Osteocyte (in vitro differentiated cells): ENCODE results near the gene KIF5C. TPM values are rescaled to one million over a fixed set of nuclear protein-coding genes. Genes with fewer than 3 reads are reported as not detected.

ENCODE experiments used
- DNase-seq: peaks from one replicate; pipeline ENCODE4 v3.0.0; 2021; ENCODE audit warnings: mixed read lengths; ENCODE audit not compliant: unreplicated experiment; ENCODE audit errors: extremely low spot score
- H3K27ac Mint-ChIP-seq: one replicate; pipeline ENCODE4 v1.8.0; 2021; ENCODE audit warnings: mild to moderate bottlenecking, mixed read lengths; ENCODE audit not compliant: unreplicated experiment
- H3K27me3 Mint-ChIP-seq: one replicate; pipeline ENCODE4 v1.8.0; 2021; ENCODE audit warnings: mixed read lengths; ENCODE audit not compliant: unreplicated experiment
- H3K36me3 Mint-ChIP-seq: one replicate; pipeline ENCODE4 v1.8.0; 2021; ENCODE audit warnings: mixed read lengths; ENCODE audit not compliant: unreplicated experiment
- H3K4me1 Mint-ChIP-seq: one replicate; pipeline ENCODE4 v1.8.0; 2021; ENCODE audit warnings: mixed read lengths; ENCODE audit not compliant: unreplicated experiment
- H3K4me3 Mint-ChIP-seq: one replicate; pipeline ENCODE4 v1.8.0; 2021; ENCODE audit warnings: mild to moderate bottlenecking, moderate library complexity, mixed read lengths; ENCODE audit not compliant: unreplicated experiment
- H3K9me3 Mint-ChIP-seq: one replicate; pipeline ENCODE4 v1.8.0; 2021; ENCODE audit warnings: mixed read lengths; ENCODE audit not compliant: unreplicated experiment
- total RNA-seq: library from RNA; stranded (reverse); gene quantifications from 2 replicates; pipeline ENCODE4 v1.2.1, GENCODE V29; 2021
- TF ChIP-seq, protein P1 (sequence below): fragments of 200-600 bp; sonication (generic); IDR thresholded peaks from 2 replicates; pipeline ENCODE4 v1.5.0; 2021; ENCODE audit warnings: antibody characterized with exemption, mild to moderate bottlenecking, moderate library complexity

Gene KIF5C
- total RNA-seq, 1 donor from 2014 or later, result 10.2 TPM

DNA sequence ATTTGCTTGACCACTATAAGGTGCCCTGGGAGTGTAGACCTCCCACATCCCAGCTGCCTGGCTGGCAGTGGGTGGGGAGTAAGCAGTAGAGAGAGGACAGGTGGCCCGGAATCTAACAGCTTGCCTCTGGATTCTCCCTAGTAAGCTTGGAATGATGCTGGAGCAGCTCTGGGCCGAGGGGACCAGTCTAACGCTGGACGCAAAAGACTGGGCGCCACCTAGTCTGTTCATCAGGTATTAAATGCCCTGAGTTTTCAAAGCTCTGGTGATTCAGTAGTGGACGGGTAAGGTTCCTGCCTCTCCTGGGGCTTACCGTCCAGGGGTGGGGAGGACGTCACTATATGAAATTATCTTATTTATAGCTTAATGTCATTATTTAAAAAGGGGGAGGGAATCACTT, 162.8 kb downstream of the KIF5C start:
- DNase-seq, result no peak
- peak overlapping the region; percentile 41 for H3K27ac Mint-ChIP-seq
- H3K4me3 Mint-ChIP-seq, result peak overlapping the region; percentile 73
- TF ChIP-seq, protein P1, sequence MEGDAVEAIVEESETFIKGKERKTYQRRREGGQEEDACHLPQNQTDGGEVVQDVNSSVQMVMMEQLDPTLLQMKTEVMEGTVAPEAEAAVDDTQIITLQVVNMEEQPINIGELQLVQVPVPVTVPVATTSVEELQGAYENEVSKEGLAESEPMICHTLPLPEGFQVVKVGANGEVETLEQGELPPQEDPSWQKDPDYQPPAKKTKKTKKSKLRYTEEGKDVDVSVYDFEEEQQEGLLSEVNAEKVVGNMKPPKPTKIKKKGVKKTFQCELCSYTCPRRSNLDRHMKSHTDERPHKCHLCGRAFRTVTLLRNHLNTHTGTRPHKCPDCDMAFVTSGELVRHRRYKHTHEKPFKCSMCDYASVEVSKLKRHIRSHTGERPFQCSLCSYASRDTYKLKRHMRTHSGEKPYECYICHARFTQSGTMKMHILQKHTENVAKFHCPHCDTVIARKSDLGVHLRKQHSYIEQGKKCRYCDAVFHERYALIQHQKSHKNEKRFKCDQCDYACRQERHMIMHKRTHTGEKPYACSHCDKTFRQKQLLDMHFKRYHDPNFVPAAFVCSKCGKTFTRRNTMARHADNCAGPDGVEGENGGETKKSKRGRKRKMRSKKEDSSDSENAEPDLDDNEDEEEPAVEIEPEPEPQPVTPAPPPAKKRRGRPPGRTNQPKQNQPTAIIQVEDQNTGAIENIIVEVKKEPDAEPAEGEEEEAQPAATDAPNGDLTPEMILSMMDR, result no peak
- peaks cover 19% of the 10 kb centered on the region for H3K4me1 Mint-ChIP-seq
- H3K9me3 Mint-ChIP-seq, result no peaks in the 10 kb centered on the region
- H3K36me3 Mint-ChIP-seq, result no peaks in the 10 kb centered on the region
- H3K27me3 Mint-ChIP-seq, result no peaks in the 10 kb centered on the region

DNA sequence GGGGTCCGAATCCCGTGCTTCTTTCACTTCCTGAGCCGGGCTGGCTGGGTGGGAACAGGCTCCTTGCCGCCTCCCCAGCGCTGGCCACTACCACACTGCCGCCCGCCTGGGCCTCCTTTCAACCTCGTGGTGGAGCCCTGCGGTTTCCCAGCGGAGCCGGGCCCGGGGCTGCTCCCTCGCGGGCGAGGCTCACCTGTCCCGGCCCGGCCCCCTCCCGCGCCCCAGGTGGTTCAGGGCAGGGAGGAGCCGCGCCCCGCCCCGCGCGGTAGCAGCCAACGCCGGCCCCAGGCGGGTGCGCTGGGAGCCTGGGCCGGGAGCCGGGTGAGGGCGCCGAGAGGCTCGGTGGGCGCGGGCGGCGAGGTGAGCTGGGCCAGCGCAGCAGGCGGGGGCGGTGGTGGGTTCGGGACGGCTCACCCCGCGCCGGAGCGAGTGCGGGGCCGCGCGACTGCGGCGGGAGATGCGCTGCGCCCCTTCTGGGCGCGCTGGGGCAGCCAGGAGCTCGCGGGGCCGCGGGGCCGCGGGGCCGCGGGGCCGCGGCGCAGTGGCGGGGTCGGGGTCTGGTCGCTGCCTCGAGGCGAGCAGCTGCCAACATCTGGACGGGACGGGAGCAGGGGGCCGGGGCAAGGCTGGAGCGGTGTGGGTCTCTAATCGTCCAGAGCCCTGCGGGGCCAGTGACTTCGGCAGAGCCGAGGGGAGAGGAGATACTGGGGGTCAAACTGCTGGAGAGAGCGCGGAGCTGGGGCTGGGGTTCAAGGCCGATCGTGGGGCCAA, 163.6 kb downstream of the KIF5C start, which contains the start of gene LYPD6B:
Gene LYPD6B (plus strand): TSS at position 258 of the 771 bp plus-strand sequence. CDS start 92,250 bp downstream, outside the sequence.
- Mint-ChIP-seq H3K27ac (peak within 1 kb of the TSS; percentile 41), H3K9me3 (no peaks in the 10 kb centered on the region), H3K27me3 (no peaks in the 10 kb centered on the region), H3K36me3 (no peaks in the 10 kb centered on the region), H3K4me3 (peak within 1 kb of the TSS; percentile 75), H3K4me1 (peaks cover 21% of the 10 kb centered on the region)
- DNase-seq, result no peak
- TF ChIP-seq, protein P1, result no peak

DNA sequence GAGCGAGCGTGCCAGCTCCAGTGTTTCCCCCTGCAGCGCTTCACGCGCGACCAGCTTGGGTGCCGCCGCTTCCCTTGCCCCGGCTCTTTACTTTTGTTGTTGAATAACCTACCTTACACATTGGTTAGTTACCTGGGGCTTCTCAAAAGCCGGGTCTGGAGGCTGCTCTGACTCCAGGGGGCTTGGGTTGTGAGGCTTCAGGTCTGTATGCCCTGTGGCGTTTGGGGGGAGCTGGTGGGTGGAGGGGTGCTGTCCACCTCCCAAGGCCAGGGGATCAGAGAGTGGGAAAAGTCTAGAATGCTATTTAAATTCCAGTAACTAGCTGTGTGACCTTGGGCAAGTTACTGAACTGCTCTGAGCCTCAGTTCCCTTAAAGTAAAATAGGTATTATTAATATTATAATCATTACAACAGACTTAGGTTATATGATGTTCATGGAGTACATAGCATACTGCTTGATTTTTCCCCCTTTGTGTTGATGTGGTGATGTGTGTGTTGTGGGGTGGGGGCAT, 164.2 kb downstream of the KIF5C start:
- H3K27ac Mint-ChIP-seq, result no peak overlapping the region
- H3K4me1 Mint-ChIP-seq, result peaks cover 21% of the 10 kb centered on the region
- TF ChIP-seq, protein P1, result no peak
- peak overlapping the region; percentile 75 for H3K4me3 Mint-ChIP-seq
- H3K9me3 Mint-ChIP-seq, result no peaks in the 10 kb centered on the region
- DNase-seq, result no peak
- H3K36me3 Mint-ChIP-seq, result peaks cover 1% of the 10 kb centered on the region
- H3K27me3 Mint-ChIP-seq, result no peaks in the 10 kb centered on the region

DNA sequence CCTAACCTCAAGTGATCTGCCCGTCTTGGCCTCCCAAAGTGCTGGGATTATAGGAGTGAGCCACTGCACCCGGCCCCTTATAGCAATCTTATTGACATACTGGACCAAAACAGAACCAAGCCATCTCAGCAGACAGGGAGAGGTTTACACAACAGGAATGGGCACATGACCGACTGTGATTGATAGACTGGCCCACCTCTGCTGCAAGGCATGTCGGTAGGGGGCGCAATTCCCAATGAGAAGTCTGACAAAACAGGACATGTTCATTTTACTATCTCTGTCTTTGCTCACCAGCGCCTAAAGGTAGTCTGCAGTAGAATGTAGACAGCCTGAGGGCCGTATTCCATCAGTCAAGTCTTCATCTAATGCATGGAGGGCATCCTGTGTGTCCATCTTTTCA, 165.4 kb downstream of the KIF5C start:
- Mint-ChIP-seq H3K4me3 (no peak overlapping the region), H3K36me3 (peaks cover 7% of the 10 kb centered on the region), H3K27me3 (no peaks in the 10 kb centered on the region), H3K9me3 (peaks cover 10% of the 10 kb centered on the region), H3K27ac (no peak overlapping the region), H3K4me1 (peaks cover 21% of the 10 kb centered on the region)
- TF ChIP-seq, protein P1, result peak; percentile 55
- no peak for DNase-seq

DNA sequence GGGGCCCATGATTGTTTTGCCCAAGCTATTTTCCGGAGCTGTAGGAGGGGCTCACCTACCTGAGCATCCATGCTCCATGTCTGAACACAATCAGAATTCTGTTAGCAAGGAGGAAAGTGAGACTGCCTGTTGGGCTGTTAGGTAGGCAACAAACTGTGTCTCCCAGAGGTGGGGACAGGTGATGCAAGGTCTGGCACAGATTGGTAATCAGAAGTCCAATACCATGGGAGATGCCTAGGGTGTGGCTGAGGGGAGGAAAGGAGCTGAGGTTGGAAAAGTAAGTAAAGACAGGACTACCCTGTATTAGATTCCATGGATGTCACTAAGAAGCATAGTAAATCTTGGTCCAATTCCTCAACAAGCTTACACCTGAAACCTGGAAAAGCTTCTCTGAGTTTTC, 166.5 kb downstream of the KIF5C start:
- H3K4me1 Mint-ChIP-seq, result peaks cover 21% of the 10 kb centered on the region
- TF ChIP-seq, protein P1, result no peak
- DNase-seq, result no peak
- H3K36me3 Mint-ChIP-seq, result peaks cover 11% of the 10 kb centered on the region
- H3K4me3 Mint-ChIP-seq, result no peak overlapping the region
- H3K9me3 Mint-ChIP-seq, result peaks cover 20% of the 10 kb centered on the region
- H3K27me3 Mint-ChIP-seq, result no peaks in the 10 kb centered on the region
- H3K27ac Mint-ChIP-seq, result no peak overlapping the region
